Retinal pigment epithelial cell (primary cell): ENCODE results near the gene RAB8B.

ENCODE experiments used
- DNase-seq: peaks from one replicate; pipeline ENCODE4 v3.0.0-alpha.2; 2010; ENCODE audit warnings: low read depth
- H3K4me3 ChIP-seq: 2 replicates; pipeline ENCODE4 v1.5.1; 2011; ENCODE audit warnings: mild to moderate bottlenecking, low read length, control low read depth, moderate library complexity
- TF ChIP-seq, protein P1 (sequence below): conservative IDR thresholded peaks from 2 replicates; pipeline ENCODE4 v1.5.1; 2011; ENCODE audit warnings: low read depth, low read length, control low read depth, inconsistent platforms

RAB8B gene

DNA sequence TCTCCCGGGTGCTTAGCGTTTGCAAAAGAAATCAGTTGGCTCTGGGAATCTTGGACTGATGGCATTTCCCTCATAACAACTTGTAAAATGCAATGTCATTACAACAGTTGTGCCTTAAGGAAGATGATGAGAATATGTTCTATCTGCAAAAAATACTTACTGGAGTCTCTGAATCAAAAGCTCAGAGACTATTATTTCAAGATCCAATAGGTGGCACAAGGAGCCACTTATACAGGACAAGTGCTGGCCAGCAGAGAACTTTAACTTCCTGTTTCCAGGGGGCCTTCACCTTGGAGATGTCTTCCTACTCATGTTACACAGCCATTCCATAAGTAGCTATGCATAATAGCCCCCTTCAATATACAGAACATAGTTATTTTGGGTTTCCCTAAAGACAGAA, 23.2 kb upstream of the RAB8B start:
- no peak for DNase-seq
- TF ChIP-seq, protein P1, sequence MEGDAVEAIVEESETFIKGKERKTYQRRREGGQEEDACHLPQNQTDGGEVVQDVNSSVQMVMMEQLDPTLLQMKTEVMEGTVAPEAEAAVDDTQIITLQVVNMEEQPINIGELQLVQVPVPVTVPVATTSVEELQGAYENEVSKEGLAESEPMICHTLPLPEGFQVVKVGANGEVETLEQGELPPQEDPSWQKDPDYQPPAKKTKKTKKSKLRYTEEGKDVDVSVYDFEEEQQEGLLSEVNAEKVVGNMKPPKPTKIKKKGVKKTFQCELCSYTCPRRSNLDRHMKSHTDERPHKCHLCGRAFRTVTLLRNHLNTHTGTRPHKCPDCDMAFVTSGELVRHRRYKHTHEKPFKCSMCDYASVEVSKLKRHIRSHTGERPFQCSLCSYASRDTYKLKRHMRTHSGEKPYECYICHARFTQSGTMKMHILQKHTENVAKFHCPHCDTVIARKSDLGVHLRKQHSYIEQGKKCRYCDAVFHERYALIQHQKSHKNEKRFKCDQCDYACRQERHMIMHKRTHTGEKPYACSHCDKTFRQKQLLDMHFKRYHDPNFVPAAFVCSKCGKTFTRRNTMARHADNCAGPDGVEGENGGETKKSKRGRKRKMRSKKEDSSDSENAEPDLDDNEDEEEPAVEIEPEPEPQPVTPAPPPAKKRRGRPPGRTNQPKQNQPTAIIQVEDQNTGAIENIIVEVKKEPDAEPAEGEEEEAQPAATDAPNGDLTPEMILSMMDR, result no peak
- no peak overlapping the region for H3K4me3 ChIP-seq

DNA sequence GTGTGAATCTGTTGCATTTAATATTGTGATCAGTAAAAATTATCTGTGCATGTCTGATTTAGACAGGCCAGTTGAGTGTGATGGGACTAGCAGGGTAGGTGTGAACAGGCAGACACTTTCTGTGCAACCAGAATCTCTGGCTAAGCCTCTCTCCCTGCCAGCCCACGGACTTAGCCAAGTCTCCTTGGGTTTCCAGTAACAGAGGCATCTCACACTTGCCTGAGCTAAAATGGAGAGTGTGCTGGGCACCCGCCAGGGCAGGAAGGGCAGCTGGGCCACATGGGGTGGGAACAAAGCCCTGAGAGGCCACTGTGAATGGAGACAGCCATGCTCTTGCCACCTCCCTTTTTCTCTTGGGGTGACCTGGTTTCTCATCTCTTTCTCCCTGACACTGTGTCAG, 19.6 kb upstream of the RAB8B start:
- DNase-seq, result no peak
- TF ChIP-seq, protein P1, result no peak
- H3K4me3 ChIP-seq, result no peak overlapping the region

GRCh38 chr15:63172376-63172775, 17.0 kb upstream of the RAB8B start:
- TF ChIP-seq, protein P1, result no peak
- H3K4me3 ChIP-seq, result no peak overlapping the region
- no peak for DNase-seq

- DNase-seq, result no peak
- TF ChIP-seq, protein P1, result no peak
- no peak overlapping the region for H3K4me3 ChIP-seq
These were observed 16.5 kb upstream of the RAB8B start for GRCh38 chr15:63172851-63173451.

- no peak for DNase-seq
- TF ChIP-seq, protein P1, result no peak
- H3K4me3 ChIP-seq, result no peak overlapping the region
These were observed 13.1 kb upstream of the RAB8B start for GRCh38 chr15:63176302-63176701.

GRCh38 chr15:63178034-63178433, 11.4 kb upstream of the RAB8B start:
- DNase-seq, result no peak
- TF ChIP-seq, protein P1, result no peak
- H3K4me3 ChIP-seq, result no peak overlapping the region

- no peak overlapping the region for H3K4me3 ChIP-seq
- no peak for DNase-seq
- TF ChIP-seq, protein P1, result no peak
These were observed 8.7 kb upstream of the RAB8B start for GRCh38 chr15:63180746-63181145.
